OCI-LY7 (cell line): ENCODE results near the gene TCL1B.
A peak's percentile ranks its signal among the peaks of the same experiment; 100 is the strongest.

Experiments
- EZH2phosphoT487 ChIP-seq: fragments of 200-600 bp; sonication (generic); IDR thresholded peaks from 2 replicates; pipeline ENCODE4 v1.6.1; 2018; ENCODE audit warnings: low read depth, borderline replicate concordance, mild to moderate bottlenecking, mixed run types, antibody characterized with exemption, low read length, moderate library complexity, mixed read lengths
- TF ChIP-seq, protein P1 (sequence below): fragments of 200-600 bp; sonication (generic); conservative IDR thresholded peaks from 2 replicates; pipeline ENCODE4 v1.5.1; 2014; ENCODE audit warnings: mild to moderate bottlenecking, antibody characterized with exemption, low read length, moderate library complexity, mixed read lengths

- no peak for TF ChIP-seq EZH2phosphoT487
- TF ChIP-seq, protein P1, sequence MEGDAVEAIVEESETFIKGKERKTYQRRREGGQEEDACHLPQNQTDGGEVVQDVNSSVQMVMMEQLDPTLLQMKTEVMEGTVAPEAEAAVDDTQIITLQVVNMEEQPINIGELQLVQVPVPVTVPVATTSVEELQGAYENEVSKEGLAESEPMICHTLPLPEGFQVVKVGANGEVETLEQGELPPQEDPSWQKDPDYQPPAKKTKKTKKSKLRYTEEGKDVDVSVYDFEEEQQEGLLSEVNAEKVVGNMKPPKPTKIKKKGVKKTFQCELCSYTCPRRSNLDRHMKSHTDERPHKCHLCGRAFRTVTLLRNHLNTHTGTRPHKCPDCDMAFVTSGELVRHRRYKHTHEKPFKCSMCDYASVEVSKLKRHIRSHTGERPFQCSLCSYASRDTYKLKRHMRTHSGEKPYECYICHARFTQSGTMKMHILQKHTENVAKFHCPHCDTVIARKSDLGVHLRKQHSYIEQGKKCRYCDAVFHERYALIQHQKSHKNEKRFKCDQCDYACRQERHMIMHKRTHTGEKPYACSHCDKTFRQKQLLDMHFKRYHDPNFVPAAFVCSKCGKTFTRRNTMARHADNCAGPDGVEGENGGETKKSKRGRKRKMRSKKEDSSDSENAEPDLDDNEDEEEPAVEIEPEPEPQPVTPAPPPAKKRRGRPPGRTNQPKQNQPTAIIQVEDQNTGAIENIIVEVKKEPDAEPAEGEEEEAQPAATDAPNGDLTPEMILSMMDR: peak; percentile 98
These were observed 2.4 kb upstream of the TCL1B start for GRCh38 chr14:95683793-95684192.
